HEK293 (cell line): ENCODE measurements around the gene SLC9A9.

Experiments used
- CTCF ChIA-PET: fragments of 350-600 bp; formaldehyde crosslinking; extraction: SDS; loops from one replicate; lab custom pipeline; 2021; ENCODE audit warnings: antibody characterized with exemption; lab: Yijun Ruan, JAX
- POLR2A ChIA-PET: fragments of 300-600 bp; formaldehyde crosslinking; extraction: SDS; loops from one replicate; lab custom pipeline; 2020; ENCODE audit warnings: antibody characterized with exemption, inconsistent platforms; lab: Yijun Ruan, JAX
- H3K27ac ChIP-seq: fragments of 200-500 bp; sonication (Bioruptor generic); 2 replicates; pipeline ENCODE4 v1.5.1; 2014; ENCODE audit warnings: low read depth, low read length, control low read depth, inconsistent platforms; ENCODE audit errors: extremely low read depth
- H3K36me3 ChIP-seq, 2 experiments: fragments of 200-500 bp in 1 of 2; sonication (Bioruptor generic) in 1 of 2; 1 replicate in 1 of 2; 2 replicates in 1 of 2; pipeline ENCODE4 v1.5.1; 2014 to 2017; ENCODE audit warnings: inconsistent platforms in 2 of 2, low read length in 2 of 2; ENCODE audit not compliant: control insufficient read depth in 2 of 2, insufficient read depth in 1 of 2
- H3K4me1 ChIP-seq: fragments of 200-500 bp; sonication (Bioruptor generic); 2 replicates; pipeline ENCODE4 v1.5.1; 2014; ENCODE audit warnings: mild to moderate bottlenecking, low read length, inconsistent platforms; ENCODE audit not compliant: control insufficient read depth, insufficient read depth
- H3K4me3 ChIP-seq: 2 replicates; pipeline ENCODE4 v1.5.1; 2011; ENCODE audit warnings: low read depth, mild to moderate bottlenecking, control low read depth, low read length, moderate library complexity
- H3K9me3 ChIP-seq: fragments of 200-500 bp; sonication (Bioruptor generic); 2 replicates; pipeline ENCODE4 v1.5.1; 2014; ENCODE audit warnings: low read depth, low read length, inconsistent platforms; ENCODE audit not compliant: control insufficient read depth, insufficient read depth
- BCL11B ChIP-seq: fragments of 450-650 bp; formaldehyde crosslinking; IDR thresholded peaks from 2 replicates; pipeline ENCODE4 v1.5.1; 2016; ENCODE audit warnings: low read depth, missing biosample characterization, missing genetic modification characterization
- GLI4 ChIP-seq: fragments of 450-650 bp; formaldehyde crosslinking; IDR thresholded peaks from 2 replicates; pipeline ENCODE4 v1.5.1; 2016; ENCODE audit warnings: missing biosample characterization, missing genetic modification characterization
- GLIS2 ChIP-seq: fragments of 450-650 bp; formaldehyde crosslinking; IDR thresholded peaks from 2 replicates; pipeline ENCODE4 v1.5.1; 2016; ENCODE audit warnings: missing biosample characterization, missing genetic modification characterization
- HOXC10 ChIP-seq: sonication (generic); formaldehyde crosslinking; IDR thresholded peaks from 2 replicates; pipeline ENCODE4 v1.8.1; 2023; ENCODE audit warnings: mild to moderate bottlenecking, missing genetic modification reagents
- KLF9 ChIP-seq: fragments of 450-650 bp; formaldehyde crosslinking; IDR thresholded peaks from 2 replicates; pipeline ENCODE4 v1.5.1; 2016; ENCODE audit warnings: missing biosample characterization, missing genetic modification characterization, low read depth
- MZF1 ChIP-seq: fragments of 450-650 bp; formaldehyde crosslinking; IDR thresholded peaks from 2 replicates; pipeline ENCODE4 v1.5.1; 2017; ENCODE audit warnings: missing biosample characterization, missing genetic modification characterization, borderline replicate concordance
- PATZ1 ChIP-seq: fragments of 450-650 bp; formaldehyde crosslinking; IDR thresholded peaks from 2 replicates; pipeline ENCODE4 v1.5.1; 2016; ENCODE audit warnings: missing biosample characterization, missing genetic modification characterization
- SALL2 ChIP-seq: fragments of 450-650 bp; formaldehyde crosslinking; IDR thresholded peaks from 2 replicates; pipeline ENCODE4 v1.5.0; 2017; ENCODE audit warnings: missing biosample characterization, mild to moderate bottlenecking, missing genetic modification characterization, borderline replicate concordance
- SCRT1 ChIP-seq: fragments of 450-650 bp; formaldehyde crosslinking; IDR thresholded peaks from 2 replicates; pipeline ENCODE4 v1.5.1; 2016; ENCODE audit warnings: missing biosample characterization, missing genetic modification characterization, borderline replicate concordance
- SP2 ChIP-seq: fragments of 450-650 bp; formaldehyde crosslinking; IDR thresholded peaks from 2 replicates; pipeline ENCODE4 v1.5.1; 2016; ENCODE audit warnings: missing biosample characterization, missing genetic modification characterization
- ZBTB6 ChIP-seq: fragments of 450-650 bp; formaldehyde crosslinking; IDR thresholded peaks from 2 replicates; pipeline ENCODE4 v1.5.1; 2017; ENCODE audit warnings: missing biosample characterization, missing genetic modification characterization
- ZFP41 ChIP-seq: fragments of 450-650 bp; formaldehyde crosslinking; IDR thresholded peaks from 2 replicates; pipeline ENCODE4 v1.5.1; 2016; ENCODE audit warnings: missing biosample characterization, missing genetic modification characterization, borderline replicate concordance
- ZNF132 ChIP-seq: fragments of 450-650 bp; formaldehyde crosslinking; IDR thresholded peaks from 2 replicates; pipeline ENCODE4 v1.5.1; 2017; ENCODE audit warnings: missing biosample characterization, missing genetic modification characterization, borderline replicate concordance
- ZNF266 ChIP-seq: fragments of 450-650 bp; formaldehyde crosslinking; IDR thresholded peaks from 2 replicates; pipeline ENCODE4 v1.5.1; 2016; ENCODE audit warnings: missing biosample characterization, missing genetic modification characterization, low read depth
- ZNF274 ChIP-seq, 2 experiments: fragments of 200-500 bp in 1 of 2; fragments of 450-650 bp in 1 of 2; sonication (Bioruptor generic) in 1 of 2; formaldehyde crosslinking in 1 of 2; IDR thresholded peaks; 2 replicates each; pipeline versions ENCODE4 v1.5.1 to v1.6.1; 2014 to 2016; ENCODE audit warnings: borderline replicate concordance in 1 of 2, inconsistent platforms in 1 of 2, low read length in 1 of 2, missing biosample characterization in 1 of 2, missing genetic modification characterization in 1 of 2
- ZNF280C ChIP-seq: fragments of 450-650 bp; formaldehyde crosslinking; IDR thresholded peaks from 2 replicates; pipeline ENCODE4 v1.5.1; 2016; ENCODE audit warnings: missing biosample characterization, missing genetic modification characterization
- ZNF324 ChIP-seq: fragments of 450-650 bp; formaldehyde crosslinking; IDR thresholded peaks from 2 replicates; pipeline ENCODE4 v1.5.1; 2016; ENCODE audit warnings: missing biosample characterization, missing genetic modification characterization
- ZNF391 ChIP-seq: fragments of 450-650 bp; formaldehyde crosslinking; IDR thresholded peaks from 2 replicates; pipeline ENCODE4 v1.5.1; 2016; ENCODE audit warnings: low read depth, missing biosample characterization, missing genetic modification characterization, borderline replicate concordance
- ZNF488 ChIP-seq: fragments of 450-650 bp; formaldehyde crosslinking; IDR thresholded peaks from 2 replicates; pipeline ENCODE4 v1.5.1; 2016; ENCODE audit warnings: missing biosample characterization, missing genetic modification characterization
- ZNF548 ChIP-seq: fragments of 450-650 bp; formaldehyde crosslinking; IDR thresholded peaks from 2 replicates; pipeline ENCODE4 v1.5.1; 2016; ENCODE audit warnings: missing biosample characterization, missing genetic modification characterization
- ZNF585B ChIP-seq: fragments of 450-650 bp; formaldehyde crosslinking; IDR thresholded peaks from 2 replicates; pipeline ENCODE4 v1.5.1; 2016; ENCODE audit warnings: missing biosample characterization, missing genetic modification characterization
- ZNF639 ChIP-seq: fragments of 450-650 bp; formaldehyde crosslinking; IDR thresholded peaks from 2 replicates; pipeline ENCODE4 v1.5.1; 2016; ENCODE audit warnings: missing biosample characterization, missing genetic modification characterization
- ZNF670 ChIP-seq: fragments of 450-650 bp; formaldehyde crosslinking; IDR thresholded peaks from 2 replicates; pipeline ENCODE4 v1.5.1; 2016; ENCODE audit warnings: missing biosample characterization, missing genetic modification characterization, low read depth
- ZNF704 ChIP-seq: fragments of 450-650 bp; formaldehyde crosslinking; IDR thresholded peaks from 2 replicates; pipeline ENCODE4 v1.5.1; 2016; ENCODE audit warnings: missing biosample characterization, missing genetic modification characterization
- ZNF830 ChIP-seq: fragments of 450-650 bp; IDR thresholded peaks from 2 replicates; pipeline ENCODE4 v1.5.0; 2018; ENCODE audit warnings: missing biosample characterization, missing genetic modification characterization, low read depth, mild to moderate bottlenecking, moderate library complexity
- ZNF843 ChIP-seq: fragments of 450-650 bp; formaldehyde crosslinking; IDR thresholded peaks from 2 replicates; pipeline ENCODE4 v1.5.1; 2016; ENCODE audit warnings: missing biosample characterization, missing genetic modification characterization
- ZSCAN16 ChIP-seq: fragments of 450-650 bp; formaldehyde crosslinking; IDR thresholded peaks from 2 replicates; pipeline ENCODE4 v1.5.1; 2016; ENCODE audit warnings: missing biosample characterization, missing genetic modification characterization

SLC9A9 gene

GRCh38 chr3:143309705-143310104 is 538.6 kb downstream of the SLC9A9 start:
- CTCF ChIA-PET, result interaction anchor here (0.6 kb wide), 1 partner anchor 339 kb away, joined by 3 read pairs; no protein-coding TSS in a partner anchor
- no peaks in the 10 kb centered on the region for H3K4me1 ChIP-seq
- no peak overlapping the region for H3K27ac ChIP-seq
- no peaks in the 10 kb centered on the region for H3K9me3 ChIP-seq
- H3K36me3 ChIP-seq, result no peaks in the 10 kb centered on the region
- H3K4me3 ChIP-seq, result no peak overlapping the region
- TF ChIP-seq KLF9 (tag by site-specific recombination), result no peak
- TF ChIP-seq ZSCAN16, result no peak
- no peak for TF ChIP-seq ZNF266 (tag by site-specific recombination)
- TF ChIP-seq SP2, result no peak
- no peak for TF ChIP-seq ZBTB6
- no peak for TF ChIP-seq ZNF670 (tag by site-specific recombination)
- no peak for TF ChIP-seq SCRT1 (tag by site-specific recombination)
- no peak for TF ChIP-seq ZNF132 (tag by site-specific recombination)
- TF ChIP-seq GLIS2, result no peak
- no peak for TF ChIP-seq ZNF274 (IDR thresholded peaks at IDR 0.05; ENCODE audit: low read length)
- TF ChIP-seq ZNF274 (tag by site-specific recombination; IDR thresholded peaks at IDR 0.05; ENCODE audit: borderline replicate concordance), result no peak
- no peak for TF ChIP-seq ZNF843 (tag by site-specific recombination)
- TF ChIP-seq ZFP41 (tag by site-specific recombination), result no peak
- no peak for TF ChIP-seq ZNF639
- no peak for TF ChIP-seq ZNF548 (tag by site-specific recombination)
- TF ChIP-seq BCL11B (tag by site-specific recombination), result no peak
- TF ChIP-seq SALL2 (tag by site-specific recombination), result no peak
- TF ChIP-seq ZNF830, result no peak
- no peak for TF ChIP-seq ZNF488 (tag by site-specific recombination)
- no peak for TF ChIP-seq HOXC10
- no peak for TF ChIP-seq ZNF324 (tag by site-specific recombination)
- TF ChIP-seq, all 188 proteins: peak for 0
- POLR2A ChIA-PET, result no interaction called here

- no peaks in the 10 kb centered on the region for H3K4me1 ChIP-seq
- H3K27ac ChIP-seq, result no peak overlapping the region
- no peaks in the 10 kb centered on the region for H3K9me3 ChIP-seq
- H3K36me3 ChIP-seq, result no peaks in the 10 kb centered on the region
- ChIA-PET POLR2A (no interaction called here), CTCF (no interaction called here)
- no peak overlapping the region for H3K4me3 ChIP-seq
- no peak for TF ChIP-seq ZNF704 (tag by site-specific recombination)
- no peak for TF ChIP-seq PATZ1 (tag by site-specific recombination)
- TF ChIP-seq GLI4 (tag by site-specific recombination), result no peak
- TF ChIP-seq MZF1 (tag by site-specific recombination), result no peak
- TF ChIP-seq ZNF391 (tag by site-specific recombination), result no peak
- no peak for TF ChIP-seq ZNF280C (tag by site-specific recombination)
- TF ChIP-seq ZNF548 (tag by site-specific recombination), result no peak
- no peak for TF ChIP-seq ZNF585B (tag by site-specific recombination)
Observed at GRCh38 chr3:143307613-143308183, 540.6 kb downstream of the SLC9A9 start.
